ENCODE results near the gene IRF7.

GRCh38 chr11:611001-611996 is 4.5 kb downstream of the IRF7 start:
- no peak for TF ChIP-seq CTCF (IDR thresholded peaks at IDR 0.05 in 2 of 3, conservative IDR thresholded peaks at IDR 0.05 in 1 of 3; ENCODE audit: borderline replicate concordance in 1 of 3, insufficient read depth in 1 of 3, low read depth in 2 of 3, low read length in 2 of 3)
- TF ChIP-seq ATF3 (IDR thresholded peaks at IDR 0.05) = no peak
- TF ChIP-seq TCF7L2 (IDR thresholded peaks at IDR 0.05; ENCODE audit: borderline replicate concordance, extremely low read depth, insufficient read depth, insufficient read length) = no peak
- TF ChIP-seq EZH2 (IDR thresholded peaks at IDR 0.05) = no peak
- TF ChIP-seq YY1 (IDR thresholded peaks at IDR 0.05; ENCODE audit: extremely low read depth, insufficient replicate concordance, low read depth, low read length) = no peak
